Measurements from ENCODE around the gene TUBB8.
"Not testable (repeated sequence)": the region's sequence is repeated elsewhere in the genome, so short reads cannot be mapped to it uniquely, and the experiment has no call there.

TUBB8 gene

DNA sequence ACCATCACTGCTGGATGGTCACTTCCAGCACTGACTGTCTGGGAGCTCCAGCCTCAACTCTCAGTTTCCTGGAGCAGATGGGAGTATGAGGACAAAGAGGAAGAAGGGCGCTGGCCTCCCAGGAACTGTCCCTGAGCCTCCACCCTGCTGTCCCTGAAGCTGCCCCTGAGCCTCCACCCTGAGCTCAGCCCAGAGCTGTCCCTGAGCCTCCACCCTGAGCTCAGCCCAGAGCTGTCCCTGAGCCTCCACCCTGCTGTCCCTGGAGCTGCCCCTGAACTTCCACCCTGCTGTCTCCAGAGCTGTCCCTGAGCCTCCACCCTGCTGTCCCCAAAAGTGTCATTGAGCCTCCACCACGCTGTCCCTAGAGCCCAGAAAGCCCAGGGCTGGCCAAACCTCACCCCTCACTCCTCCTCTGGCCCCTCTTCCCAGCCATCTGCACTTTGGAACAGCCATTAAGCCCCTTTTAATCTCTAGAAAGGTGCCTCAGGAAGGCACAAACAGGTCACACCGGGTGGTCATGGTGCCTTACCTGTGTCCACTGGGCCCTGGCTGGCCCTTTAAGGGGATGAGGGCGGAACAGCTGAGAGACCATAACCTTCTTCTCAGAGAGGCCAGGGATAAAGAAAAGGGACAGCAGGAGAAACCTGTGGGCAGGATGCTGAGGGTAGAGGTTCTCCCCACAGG is 30.6 kb upstream of the TUBB8 start:
- no peak overlapping the region for H3K27ac ChIP-seq
- TF ChIP-seq, protein P1, sequence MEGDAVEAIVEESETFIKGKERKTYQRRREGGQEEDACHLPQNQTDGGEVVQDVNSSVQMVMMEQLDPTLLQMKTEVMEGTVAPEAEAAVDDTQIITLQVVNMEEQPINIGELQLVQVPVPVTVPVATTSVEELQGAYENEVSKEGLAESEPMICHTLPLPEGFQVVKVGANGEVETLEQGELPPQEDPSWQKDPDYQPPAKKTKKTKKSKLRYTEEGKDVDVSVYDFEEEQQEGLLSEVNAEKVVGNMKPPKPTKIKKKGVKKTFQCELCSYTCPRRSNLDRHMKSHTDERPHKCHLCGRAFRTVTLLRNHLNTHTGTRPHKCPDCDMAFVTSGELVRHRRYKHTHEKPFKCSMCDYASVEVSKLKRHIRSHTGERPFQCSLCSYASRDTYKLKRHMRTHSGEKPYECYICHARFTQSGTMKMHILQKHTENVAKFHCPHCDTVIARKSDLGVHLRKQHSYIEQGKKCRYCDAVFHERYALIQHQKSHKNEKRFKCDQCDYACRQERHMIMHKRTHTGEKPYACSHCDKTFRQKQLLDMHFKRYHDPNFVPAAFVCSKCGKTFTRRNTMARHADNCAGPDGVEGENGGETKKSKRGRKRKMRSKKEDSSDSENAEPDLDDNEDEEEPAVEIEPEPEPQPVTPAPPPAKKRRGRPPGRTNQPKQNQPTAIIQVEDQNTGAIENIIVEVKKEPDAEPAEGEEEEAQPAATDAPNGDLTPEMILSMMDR (IDR thresholded peaks at IDR 0.05) = no peak
- H3K36me3 ChIP-seq = no peaks in the 10 kb centered on the region
- H3K4me1 ChIP-seq (ENCODE audit: control insufficient read depth in 1 of 2, insufficient read depth in 1 of 2, low read depth in 1 of 2, low read length in 1 of 2) = no peaks in the 10 kb centered on the region
- H3K4me3 ChIP-seq (ENCODE audit: low read depth in 1 of 2, low read length in 1 of 2) = no peak overlapping the region
- peaks cover 59% of the 10 kb centered on the region for H3K27me3 ChIP-seq
- no peaks in the 10 kb centered on the region for H3K9me3 ChIP-seq

DNA sequence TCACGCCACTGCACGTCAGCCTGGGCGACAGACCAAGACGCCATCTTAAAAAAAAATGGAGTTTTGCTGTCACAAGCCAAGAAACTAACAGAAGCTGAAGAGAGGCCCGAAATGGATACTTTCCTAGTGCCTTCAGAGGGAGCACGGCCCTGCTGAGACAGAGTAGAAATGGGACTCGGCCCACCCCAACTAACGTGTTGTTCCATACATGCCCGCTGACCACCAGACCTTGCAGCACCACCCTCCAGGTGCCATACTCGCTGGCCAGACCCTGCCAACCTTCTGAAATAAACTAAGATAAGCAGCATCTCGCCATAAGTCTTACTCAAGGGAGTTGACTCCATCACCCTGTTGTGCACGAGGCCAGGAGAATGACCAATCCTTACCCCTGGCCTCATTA is 29.5 kb upstream of the TUBB8 start:
- Histone ChIP-seq H3K4me1 (ENCODE audit: control insufficient read depth in 1 of 2, insufficient read depth in 1 of 2, low read depth in 1 of 2, low read length in 1 of 2) (peaks cover 0 to 4% of the 10 kb centered on the region in 2 experiments), H3K9me3 (no peaks in the 10 kb centered on the region), H3K27me3 (peaks cover 70% of the 10 kb centered on the region), H3K36me3 (no peaks in the 10 kb centered on the region), H3K27ac (no peak overlapping the region), H3K4me3 (ENCODE audit: low read depth in 1 of 2, low read length in 1 of 2) (no peak overlapping the region)
- TF ChIP-seq, protein P1 (IDR thresholded peaks at IDR 0.05) = no peak

DNA sequence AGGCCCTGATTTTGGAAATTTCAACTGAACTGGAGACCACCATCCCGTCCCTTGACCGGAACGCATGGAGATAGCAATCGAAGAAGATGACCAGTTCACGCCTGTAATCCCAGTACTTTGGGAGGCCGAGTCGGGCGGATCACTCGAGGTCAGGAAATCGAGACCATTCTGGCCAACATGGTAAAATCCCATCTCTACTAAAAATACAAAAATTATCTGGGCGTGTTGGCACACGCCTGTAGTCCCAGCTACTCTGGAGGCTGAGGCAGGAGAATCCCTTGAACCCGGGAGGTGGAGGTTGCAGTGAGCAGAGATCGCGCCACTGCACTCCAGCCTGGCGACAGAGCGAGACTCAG is 25.1 kb upstream of the TUBB8 start:
- H3K27me3 ChIP-seq = peaks cover 77% of the 10 kb centered on the region
- not testable (repeated sequence) for H3K4me1 ChIP-seq (ENCODE audit: control insufficient read depth in 1 of 2, insufficient read depth in 1 of 2, low read depth in 1 of 2, low read length in 1 of 2); H3K27ac ChIP-seq; H3K36me3 ChIP-seq; H3K4me3 ChIP-seq (ENCODE audit: low read depth in 1 of 2, low read length in 1 of 2); H3K9me3 ChIP-seq

DNA sequence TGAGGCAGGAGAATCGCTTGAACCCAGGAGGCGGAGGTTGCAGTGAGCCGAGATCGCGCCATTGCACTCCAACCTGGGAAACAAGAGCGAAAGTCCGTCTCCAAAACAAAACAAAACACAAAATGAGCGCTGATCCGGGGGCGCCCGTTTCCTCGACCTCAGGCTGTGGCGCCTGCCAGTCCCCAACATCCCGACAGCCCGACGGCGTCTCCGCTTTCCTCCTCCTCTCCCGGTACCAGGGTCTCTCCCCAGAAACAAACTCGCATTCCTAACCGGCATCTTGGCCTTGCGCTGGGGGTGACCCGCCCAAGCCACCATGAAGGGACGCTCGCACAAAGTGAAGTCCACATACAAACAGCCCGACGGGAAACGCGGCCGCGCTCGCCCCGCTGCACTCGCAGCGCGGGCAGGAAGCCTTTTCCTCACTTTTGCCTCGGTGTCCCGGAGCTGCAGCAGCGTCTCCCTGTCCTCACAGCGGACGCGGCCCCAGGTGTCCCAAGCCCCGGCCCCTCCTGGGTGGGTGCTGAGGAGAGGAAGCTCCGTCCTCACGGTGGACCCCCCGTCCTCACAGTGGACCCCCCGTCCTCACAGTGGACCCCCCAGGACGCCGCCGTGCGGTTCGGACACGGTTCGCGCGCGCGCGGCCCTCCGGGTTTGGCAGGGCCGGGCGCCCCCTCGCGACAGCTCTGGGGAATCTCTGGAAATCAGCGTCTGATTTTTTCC is 24.6 kb upstream of the TUBB8 start:
- H3K27ac ChIP-seq; H3K4me1 ChIP-seq (ENCODE audit: control insufficient read depth in 1 of 2, insufficient read depth in 1 of 2, low read depth in 1 of 2, low read length in 1 of 2); H3K9me3 ChIP-seq; H3K36me3 ChIP-seq; H3K4me3 ChIP-seq (ENCODE audit: low read depth in 1 of 2, low read length in 1 of 2): not testable (repeated sequence)
- H3K27me3 ChIP-seq = peaks cover 72% of the 10 kb centered on the region

DNA sequence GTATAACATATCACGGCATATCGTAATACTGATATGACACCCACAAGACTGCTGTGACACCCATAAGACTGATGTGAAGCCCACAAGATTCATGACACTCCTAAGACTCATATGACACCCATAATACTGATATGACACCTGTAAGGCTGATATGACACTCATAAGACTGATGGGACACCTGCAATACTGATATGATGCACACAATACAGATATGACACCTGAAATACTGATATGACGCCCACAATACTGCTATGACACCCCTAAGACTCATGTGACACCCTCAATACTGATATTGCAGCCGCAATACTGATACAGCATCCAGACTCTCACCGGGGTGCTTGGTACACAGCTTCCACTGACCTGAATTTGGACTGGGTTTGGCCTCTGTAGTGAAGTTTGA is 19.1 kb upstream of the TUBB8 start:
- not testable (repeated sequence) for H3K4me1 ChIP-seq (ENCODE audit: control insufficient read depth in 1 of 2, insufficient read depth in 1 of 2, low read depth in 1 of 2, low read length in 1 of 2); H3K9me3 ChIP-seq; H3K4me3 ChIP-seq (ENCODE audit: low read depth in 1 of 2, low read length in 1 of 2); H3K27ac ChIP-seq; H3K36me3 ChIP-seq
- peaks cover 27% of the 10 kb centered on the region for H3K27me3 ChIP-seq

DNA sequence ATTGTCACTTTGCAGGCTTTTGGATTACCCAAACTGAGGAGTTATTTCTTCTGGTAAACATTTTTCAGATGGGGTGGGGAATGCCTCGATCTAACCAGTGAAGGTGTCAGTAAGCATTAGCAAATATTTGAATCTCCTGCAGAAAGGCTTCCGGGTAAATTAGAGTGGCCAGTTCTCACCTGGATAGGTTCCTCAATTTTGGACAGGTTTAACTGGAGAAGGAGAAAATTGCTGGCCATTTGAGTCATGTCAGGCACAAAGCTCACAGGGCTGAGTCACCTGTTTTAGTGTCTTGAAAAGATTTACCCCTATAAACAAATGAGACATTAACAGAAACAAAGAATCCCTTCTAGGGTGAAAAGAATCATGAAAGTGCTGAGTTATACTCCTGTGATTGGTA is 830 bp upstream of the TUBB8 start:
- H3K4me1 ChIP-seq (ENCODE audit: control insufficient read depth in 1 of 2, insufficient read depth in 1 of 2, low read depth in 1 of 2, low read length in 1 of 2); H3K27me3 ChIP-seq; H3K9me3 ChIP-seq; H3K36me3 ChIP-seq; H3K4me3 ChIP-seq (ENCODE audit: low read depth in 1 of 2, low read length in 1 of 2); H3K27ac ChIP-seq: not testable (repeated sequence)

DNA sequence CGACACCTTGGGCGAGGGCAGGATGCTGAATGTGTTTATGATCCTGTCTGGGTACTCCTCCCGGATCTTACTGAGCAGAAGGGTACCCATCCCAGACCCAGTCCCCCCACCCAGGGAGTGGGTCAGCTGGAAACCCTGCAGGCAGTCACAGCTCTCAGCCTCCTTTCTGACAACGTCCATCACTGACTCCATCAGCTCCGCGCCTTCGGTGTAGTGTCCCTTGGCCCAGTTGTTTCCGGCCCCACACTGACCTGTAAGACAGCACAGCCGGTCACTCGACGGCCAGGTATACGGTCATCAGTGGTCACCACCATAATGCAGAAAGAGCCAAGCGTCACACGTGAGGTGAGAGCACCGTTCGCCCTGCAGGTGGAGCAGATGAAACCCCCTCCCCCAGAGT is 1.2 kb downstream of the TUBB8 start:
- H3K27me3 ChIP-seq; H3K9me3 ChIP-seq; H3K36me3 ChIP-seq; H3K4me3 ChIP-seq (ENCODE audit: low read depth in 1 of 2, low read length in 1 of 2); H3K27ac ChIP-seq; H3K4me1 ChIP-seq (ENCODE audit: control insufficient read depth in 1 of 2, insufficient read depth in 1 of 2, low read depth in 1 of 2, low read length in 1 of 2): not testable (repeated sequence)

DNA sequence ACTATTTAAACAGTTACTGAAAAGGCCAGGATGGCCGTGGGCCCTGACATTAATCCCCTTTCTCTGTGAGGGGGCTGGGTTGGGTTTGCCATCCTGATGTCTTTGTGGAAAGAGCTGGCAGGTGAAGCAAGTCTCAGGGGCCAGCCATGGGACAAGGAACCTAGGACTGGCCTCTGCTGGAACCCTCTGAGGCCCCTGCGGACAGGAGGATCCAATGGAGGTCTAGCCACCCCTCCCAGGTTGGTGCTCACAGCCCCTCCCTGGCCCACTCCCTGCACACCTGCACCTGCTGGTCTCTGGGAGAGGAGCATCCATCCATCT is 35.8 kb downstream of the TUBB8 start:
- H3K4me3 ChIP-seq (ENCODE audit: low read depth in 1 of 2, low read length in 1 of 2); H3K4me1 ChIP-seq (ENCODE audit: control insufficient read depth in 1 of 2, insufficient read depth in 1 of 2, low read depth in 1 of 2, low read length in 1 of 2); H3K27me3 ChIP-seq; H3K27ac ChIP-seq; H3K36me3 ChIP-seq; H3K9me3 ChIP-seq: not testable (repeated sequence)

DNA sequence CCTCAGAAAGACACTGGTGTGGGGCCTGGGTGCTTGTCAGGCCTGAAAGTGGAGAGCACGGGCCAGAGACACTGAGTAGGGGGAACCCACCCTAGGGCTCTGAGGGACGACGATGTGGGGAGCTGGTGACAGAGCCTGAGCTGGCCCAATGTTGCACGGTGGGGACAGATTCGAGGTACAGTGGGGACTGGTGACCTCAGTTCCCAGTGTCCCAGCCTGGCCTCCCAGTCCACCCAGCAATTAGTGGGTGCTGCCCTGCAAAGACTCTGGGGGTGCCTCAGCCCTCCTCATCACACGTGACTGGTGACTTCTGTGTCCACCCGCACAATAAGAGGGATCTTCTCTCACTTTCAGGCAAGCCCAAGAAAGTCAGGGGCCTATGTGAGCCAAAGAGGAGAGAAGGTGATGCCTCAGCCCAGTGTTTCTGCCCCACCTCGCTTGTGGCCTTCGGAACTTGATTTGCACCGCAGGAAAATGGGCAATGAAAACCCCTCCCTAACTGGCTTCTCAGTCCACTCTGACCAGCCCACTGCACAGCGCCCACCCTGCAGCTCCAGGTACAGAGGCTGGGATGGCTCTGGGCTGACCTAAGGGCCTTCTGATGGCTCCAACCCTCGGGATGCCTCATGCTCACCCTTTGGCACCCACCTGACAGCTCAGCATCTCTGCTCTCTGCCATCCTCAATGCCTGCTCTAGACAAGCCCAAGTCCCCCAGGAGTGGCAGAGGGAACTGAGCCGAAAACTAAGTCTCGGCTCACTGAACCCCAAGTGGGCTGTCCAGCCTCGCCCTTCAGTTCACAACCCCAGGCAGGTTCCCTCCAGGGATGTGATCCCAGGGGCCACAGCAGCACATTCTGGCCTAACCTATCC is 36.4 kb downstream of the TUBB8 start:
- not testable (repeated sequence) for H3K4me3 ChIP-seq (ENCODE audit: low read depth in 1 of 2, low read length in 1 of 2); H3K4me1 ChIP-seq (ENCODE audit: control insufficient read depth in 1 of 2, insufficient read depth in 1 of 2, low read depth in 1 of 2, low read length in 1 of 2); H3K9me3 ChIP-seq; H3K27ac ChIP-seq; H3K36me3 ChIP-seq; H3K27me3 ChIP-seq

DNA sequence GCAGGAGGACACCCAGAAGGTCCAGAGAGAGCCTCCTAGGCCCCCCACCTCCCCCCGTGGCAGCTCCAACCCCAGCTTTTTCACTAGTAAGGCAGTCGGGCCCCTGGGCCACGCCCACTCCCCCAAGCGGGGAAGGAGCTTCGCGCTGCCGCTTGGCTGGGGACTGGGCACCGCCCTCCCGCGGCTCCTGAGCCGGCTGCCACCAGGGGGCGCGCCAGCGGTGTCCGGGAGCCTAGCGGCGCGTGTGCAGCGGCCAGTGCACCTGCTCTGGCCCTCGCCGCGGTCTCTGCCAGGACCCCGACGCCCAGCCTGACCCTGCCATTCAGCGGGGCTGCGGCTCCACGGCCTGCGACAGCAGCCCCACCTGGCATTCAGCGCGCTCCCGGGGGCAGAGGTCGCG is 37.8 kb downstream of the TUBB8 start:
- H3K27ac ChIP-seq; H3K4me1 ChIP-seq (ENCODE audit: control insufficient read depth in 1 of 2, insufficient read depth in 1 of 2, low read depth in 1 of 2, low read length in 1 of 2); H3K9me3 ChIP-seq; H3K4me3 ChIP-seq (ENCODE audit: low read depth in 1 of 2, low read length in 1 of 2); H3K36me3 ChIP-seq; H3K27me3 ChIP-seq: not testable (repeated sequence)

DNA sequence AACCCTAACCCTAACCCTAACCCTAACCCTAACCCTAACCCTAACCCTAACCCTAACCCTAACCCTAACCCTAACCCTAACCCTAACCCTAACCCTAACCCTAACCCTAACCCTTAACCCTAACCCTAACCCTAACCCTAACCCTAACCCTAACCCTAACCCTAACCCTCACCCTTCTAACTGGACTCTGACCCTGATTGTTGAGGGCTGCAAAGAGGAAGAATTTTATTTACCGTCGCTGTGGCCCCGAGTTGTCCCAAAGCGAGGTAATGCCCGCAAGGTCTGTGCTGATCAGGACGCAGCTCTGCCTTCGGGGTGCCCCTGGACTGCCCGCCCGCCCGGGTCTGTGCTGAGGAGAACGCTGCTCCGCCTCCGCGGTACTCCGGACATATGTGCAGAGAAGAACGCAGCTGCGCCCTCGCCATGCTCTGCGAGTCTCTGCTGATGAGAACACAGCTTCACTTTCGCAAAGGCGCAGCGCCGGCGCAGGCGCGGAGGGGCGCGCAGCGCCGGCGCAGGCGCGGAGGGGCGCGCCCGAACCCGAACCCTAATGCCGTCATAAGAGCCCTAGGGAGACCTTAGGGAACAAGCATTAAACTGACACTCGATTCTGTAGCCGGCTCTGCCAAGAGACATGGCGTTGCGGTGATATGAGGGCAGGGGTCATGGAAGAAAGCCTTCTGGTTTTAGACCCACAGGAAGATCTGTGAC is 38.7 kb downstream of the TUBB8 start:
- not testable (repeated sequence) for H3K9me3 ChIP-seq; H3K36me3 ChIP-seq; H3K4me1 ChIP-seq (ENCODE audit: control insufficient read depth in 1 of 2, insufficient read depth in 1 of 2, low read depth in 1 of 2, low read length in 1 of 2); H3K27me3 ChIP-seq; H3K27ac ChIP-seq; H3K4me3 ChIP-seq (ENCODE audit: low read depth in 1 of 2, low read length in 1 of 2)

All from neutrophil (primary cell).